ENCODE results near the gene CRB2.

Gene CRB2

DNA sequence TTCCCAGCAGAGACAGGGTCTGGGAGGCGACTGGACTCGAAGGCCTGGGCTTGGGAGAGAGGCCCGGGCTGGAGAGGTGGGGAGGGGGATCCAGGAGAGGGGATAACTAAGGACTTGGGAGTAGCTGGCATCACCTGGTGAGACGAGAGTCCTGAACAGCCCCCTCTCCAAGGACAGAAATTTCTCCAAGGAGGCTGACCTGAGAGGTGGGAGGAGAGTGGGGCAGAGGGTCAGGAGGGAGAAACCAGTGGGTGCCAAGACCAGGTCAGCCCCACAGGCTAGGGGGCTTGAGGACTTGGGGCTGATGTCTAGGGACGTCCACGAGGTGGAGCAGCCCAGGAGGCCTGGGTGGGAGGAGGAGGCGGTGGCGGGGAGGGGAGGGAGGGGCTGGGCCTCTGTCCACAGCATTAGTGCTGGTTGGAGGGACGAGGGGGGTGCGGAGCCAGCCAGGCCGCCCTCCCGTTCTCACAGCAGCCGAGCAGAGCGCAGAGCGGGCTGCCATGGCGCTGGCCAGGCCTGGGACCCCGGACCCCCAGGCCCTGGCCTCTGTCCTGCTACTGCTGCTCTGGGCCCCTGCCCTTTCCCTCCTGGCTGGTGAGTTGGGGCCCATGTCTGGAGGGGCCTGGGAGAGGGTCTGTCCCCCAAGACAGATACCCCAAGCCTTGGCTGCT, at the start of gene CRB2:
TSS of gene CRB2 (plus strand) at position 437 of the 671 bp plus-strand sequence. CDS start at position 501, 64 bp downstream.
- DNase-seq (ENCODE audit: low read depth in 2 of 3, low spot score in 2 of 3) = no peak

- DNase-seq (ENCODE audit: low read depth in 2 of 3, low spot score in 2 of 3) = no peak
Observed at GRCh38 chr9:123309611-123310010, 46.4 kb upstream of the CRB2 start.

DNA sequence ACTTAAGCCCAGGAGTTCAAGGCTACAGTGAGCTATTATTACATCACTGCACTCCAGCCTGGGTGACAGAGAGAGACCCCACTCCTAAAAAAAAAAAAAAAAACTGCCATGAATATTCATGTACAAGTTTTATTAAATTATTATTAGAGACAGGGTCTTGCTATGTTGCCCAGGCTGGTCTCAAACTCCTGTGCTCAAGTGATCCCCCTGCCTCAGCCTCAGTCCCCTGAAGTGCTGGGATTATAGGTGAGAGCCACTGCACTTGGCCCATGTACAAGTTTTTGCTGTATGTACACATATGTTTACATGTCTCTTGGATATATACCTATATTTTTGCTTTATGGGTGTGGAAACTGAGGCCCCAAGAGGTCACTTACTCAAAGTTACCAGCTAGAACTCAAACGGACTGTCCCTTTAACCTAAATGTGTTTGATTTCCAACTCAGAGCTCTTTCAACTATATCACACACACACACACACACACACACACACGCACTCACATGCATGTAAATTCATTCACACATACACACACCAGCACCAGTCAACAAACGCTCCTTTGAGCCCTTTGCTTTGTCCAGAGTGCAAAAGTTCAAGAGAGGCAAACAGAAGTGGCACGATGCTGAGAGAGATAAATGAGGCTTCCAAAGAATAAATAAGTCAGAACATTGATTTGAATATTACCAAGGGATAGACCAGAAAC, 45.3 kb upstream of the CRB2 start:
- DNase-seq (ENCODE audit: low read depth in 2 of 3, low spot score in 2 of 3) = no peak

GRCh38 chr9:123311250-123311752, 44.7 kb upstream of the CRB2 start:
- DNase-seq (ENCODE audit: low read depth in 2 of 3, low spot score in 2 of 3) = no peak

GRCh38 chr9:123312306-123312877, 43.6 kb upstream of the CRB2 start:
- DNase-seq (ENCODE audit: low read depth in 2 of 3, low spot score in 2 of 3) = no peak

DNA sequence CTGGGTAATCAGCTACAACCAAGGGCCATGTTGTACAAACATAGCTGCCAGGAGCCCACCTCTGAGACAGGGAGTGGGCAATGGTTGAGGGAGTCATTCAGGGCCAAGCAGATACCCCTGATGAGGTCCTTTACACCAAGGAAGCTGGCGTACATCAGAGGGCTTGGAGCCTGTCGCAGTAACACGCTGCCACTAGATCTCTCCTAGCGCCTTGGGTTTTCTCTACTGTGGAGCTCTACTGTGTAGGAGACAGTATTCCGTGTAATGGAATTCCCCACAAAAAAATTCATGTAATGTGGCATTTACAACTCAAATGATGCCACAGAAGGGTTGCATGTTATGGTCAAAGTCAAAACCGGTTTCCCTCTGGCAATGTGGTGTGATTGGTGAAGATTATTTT, 41.4 kb upstream of the CRB2 start:
- DNase-seq (ENCODE audit: low read depth in 2 of 3, low spot score in 2 of 3) = no peak

DNA sequence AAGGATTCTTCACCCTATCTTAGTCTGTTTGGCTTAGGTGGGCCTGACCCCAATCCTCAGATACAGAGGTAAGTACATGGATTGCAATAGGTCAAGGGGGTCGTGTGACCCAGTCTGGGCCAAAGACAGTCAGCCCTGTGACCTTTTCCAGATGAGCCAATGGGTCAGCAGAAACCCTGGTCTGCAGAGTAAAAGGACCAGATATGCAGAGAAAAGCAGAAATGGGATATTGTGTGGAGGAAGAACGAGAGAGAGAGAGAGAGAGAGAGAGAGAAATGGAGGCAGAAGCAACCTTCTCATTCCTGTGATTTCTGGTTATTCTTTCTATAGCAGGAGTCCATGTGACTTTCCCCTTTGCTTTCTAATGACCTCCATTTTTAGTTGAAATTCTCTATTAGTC, 40.4 kb upstream of the CRB2 start:
- no peak for DNase-seq (ENCODE audit: low read depth in 2 of 3, low spot score in 2 of 3)

DNA sequence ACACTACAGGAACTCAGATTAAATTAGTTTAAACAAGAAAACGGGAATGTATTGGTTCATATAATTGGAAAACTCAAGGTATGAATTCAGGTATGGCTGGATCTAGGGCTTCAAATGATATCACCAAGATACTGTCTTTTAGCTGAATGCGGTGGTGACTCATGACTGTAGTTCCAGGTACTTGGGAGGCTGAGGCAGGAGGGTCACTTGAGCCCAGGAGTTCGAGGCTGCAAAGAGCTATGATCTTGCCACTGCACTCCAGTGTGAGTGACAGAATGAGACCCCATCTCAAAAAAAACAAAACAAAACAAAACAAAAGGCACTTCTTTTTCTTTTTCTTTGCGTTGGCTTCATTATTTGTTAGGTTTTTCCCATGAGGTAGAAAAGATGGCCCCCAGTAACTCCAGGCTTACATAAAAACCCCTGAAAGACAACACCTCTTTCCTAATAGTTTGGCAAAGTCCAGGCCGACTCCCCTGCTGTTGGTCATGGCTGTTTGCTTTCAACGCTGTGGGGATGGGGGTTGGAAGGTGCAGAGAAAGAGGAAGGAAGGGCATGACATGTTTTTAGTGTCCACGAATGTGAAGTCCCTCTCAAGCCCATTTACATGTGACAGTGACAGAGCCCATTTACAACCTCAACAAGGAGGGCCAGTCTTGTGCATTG, 39.8 kb upstream of the CRB2 start:
- no peak for DNase-seq (ENCODE audit: low read depth in 2 of 3, low spot score in 2 of 3)

DNA sequence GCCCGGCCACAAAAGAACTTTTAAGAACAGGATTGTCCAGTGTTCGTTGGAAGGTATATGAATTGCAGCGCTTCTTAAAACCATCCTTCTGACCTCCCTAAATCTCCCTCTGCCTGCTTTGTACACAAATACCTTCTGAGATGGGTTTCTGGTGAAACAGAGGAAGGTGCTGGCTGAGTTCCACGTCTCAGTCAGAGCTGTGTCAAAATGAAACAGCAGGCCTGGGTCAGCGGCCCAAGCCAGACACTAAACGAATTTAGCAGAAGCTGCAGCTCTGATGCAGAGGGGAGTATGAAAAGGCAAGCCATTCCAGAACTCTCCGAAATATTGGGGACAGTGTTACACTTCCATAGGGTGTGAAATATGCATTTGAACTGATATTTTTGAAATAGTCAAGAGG, 37.8 kb upstream of the CRB2 start:
- no peak for DNase-seq (ENCODE audit: low read depth in 2 of 3, low spot score in 2 of 3)

- no peak for DNase-seq (ENCODE audit: low read depth in 2 of 3, low spot score in 2 of 3)
Observed at GRCh38 chr9:123318961-123319421, 37.0 kb upstream of the CRB2 start.

GRCh38 chr9:123319541-123320339, 36.3 kb upstream of the CRB2 start:
- no peak for DNase-seq (ENCODE audit: low read depth in 2 of 3, low spot score in 2 of 3)

GRCh38 chr9:123320814-123321213, 35.2 kb upstream of the CRB2 start:
- no peak for DNase-seq (ENCODE audit: low read depth in 2 of 3, low spot score in 2 of 3)

DNA sequence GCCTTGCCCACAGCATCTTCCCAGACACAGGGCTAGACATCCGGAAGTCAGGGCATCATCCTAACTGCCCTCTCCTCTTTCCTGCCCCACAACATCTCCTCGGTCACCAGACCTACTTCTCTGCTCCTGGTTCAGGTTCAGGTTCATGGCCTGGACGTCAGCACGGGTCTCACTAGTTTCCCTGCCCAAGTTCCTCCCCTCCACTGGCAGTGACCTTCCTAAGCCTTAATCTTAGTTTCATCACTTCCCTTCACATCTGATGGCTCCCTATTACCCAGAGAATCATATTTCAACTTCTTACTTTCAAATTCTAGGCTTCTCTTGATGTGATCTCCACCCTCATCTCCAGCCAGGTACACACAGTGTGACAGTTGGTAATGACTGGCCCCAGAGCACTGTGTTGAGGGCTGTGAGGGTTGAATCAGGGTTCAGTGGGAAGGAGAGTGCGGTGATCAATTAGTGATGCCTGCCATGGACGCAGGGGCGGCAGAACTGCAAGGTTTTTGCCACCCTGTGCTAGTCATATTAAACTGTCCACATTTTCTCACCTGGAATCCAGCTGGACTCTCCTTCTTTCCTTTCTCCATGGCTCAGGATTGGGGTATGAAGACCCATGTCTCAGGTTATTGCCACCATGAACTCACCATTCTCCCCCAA, 34.3 kb upstream of the CRB2 start:
- DNase-seq (ENCODE audit: low read depth in 2 of 3, low spot score in 2 of 3) = no peak

GRCh38 chr9:123322273-123323195, 33.5 kb upstream of the CRB2 start:
- peak; percentile 30 to 38 (median 35) for DNase-seq (ENCODE audit: low read depth in 2 of 3, low spot score in 2 of 3)

- DNase-seq (ENCODE audit: low read depth in 2 of 3, low spot score in 2 of 3) = no peak
Observed at GRCh38 chr9:123323196-123324013, 32.6 kb upstream of the CRB2 start.

GRCh38 chr9:123324767-123325183, 31.2 kb upstream of the CRB2 start:
- DNase-seq (ENCODE audit: low read depth in 2 of 3, low spot score in 2 of 3) = no peak

- no peak for DNase-seq (ENCODE audit: low read depth in 2 of 3, low spot score in 2 of 3)
Observed at GRCh38 chr9:123326187-123326586, 29.8 kb upstream of the CRB2 start.

DNA sequence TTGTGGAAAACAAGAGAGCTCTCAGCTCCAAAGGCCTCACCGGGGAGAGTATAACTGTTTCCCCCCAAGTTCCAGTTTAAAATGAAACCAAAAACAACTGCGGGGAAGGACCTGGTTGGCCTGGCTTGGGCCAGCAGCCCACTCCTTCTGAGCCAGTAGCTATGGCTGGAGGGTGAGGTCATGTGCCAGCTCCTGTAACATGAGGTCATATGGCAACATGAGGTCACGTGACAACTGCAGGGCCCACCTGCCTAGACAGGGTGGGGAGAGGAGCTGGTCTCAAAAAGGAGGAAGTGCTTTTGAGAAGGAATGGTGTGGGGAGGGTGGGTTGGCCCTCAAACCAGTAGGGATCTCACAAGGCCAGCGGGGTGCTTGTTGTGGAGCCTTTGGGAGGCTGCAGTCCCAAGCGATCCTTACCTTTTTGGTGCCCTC, 29.3 kb upstream of the CRB2 start:
- DNase-seq (ENCODE audit: low read depth in 2 of 3, low spot score in 2 of 3) = no peak

Measured in activated CD8-positive, alpha-beta memory T cell treated with anti-CD3 and anti-CD28 coated beads for 48 hours (primary cell).